ENCODE measurements around the gene RASSF7. TPM values are rescaled to one million over a fixed set of nuclear protein-coding genes. Genes with fewer than 3 reads are reported as not detected.

The RASSF7 gene
- total RNA-seq, 1 donor from 2014 or later = 179 TPM

- no peak for DNase-seq (ENCODE audit: low spot score)
Observed at GRCh38 chr11:551596-551995, 9.2 kb upstream of the RASSF7 start.

GRCh38 chr11:553083-553987 lies 7.4 kb upstream of the RASSF7 start:
- DNase-seq (ENCODE audit: low spot score) = no peak

- no peak for DNase-seq (ENCODE audit: low spot score)
Observed at GRCh38 chr11:553988-554340, 6.8 kb upstream of the RASSF7 start.

- peak; percentile 69 for DNase-seq (ENCODE audit: low spot score)
Observed at GRCh38 chr11:554428-555226, 6.1 kb upstream of the RASSF7 start.

GRCh38 chr11:555227-555779 lies 5.5 kb upstream of the RASSF7 start:
- no peak for DNase-seq (ENCODE audit: low spot score)

GRCh38 chr11:555780-556661 lies 4.7 kb upstream of the RASSF7 start:
- DNase-seq (ENCODE audit: low spot score) = no peak

- DNase-seq (ENCODE audit: low spot score) = no peak
Observed at GRCh38 chr11:556662-557256, 4.0 kb upstream of the RASSF7 start.

- no peak for DNase-seq (ENCODE audit: low spot score)
Observed at GRCh38 chr11:557328-558132, 3.2 kb upstream of the RASSF7 start.

GRCh38 chr11:558503-558902 lies 2.3 kb upstream of the RASSF7 start:
- DNase-seq (ENCODE audit: low spot score) = no peak

- no peak for DNase-seq (ENCODE audit: low spot score)
Observed at GRCh38 chr11:559020-559620, 1.6 kb upstream of the RASSF7 start.

- peak; percentile 78 for DNase-seq (ENCODE audit: low spot score)
Observed at GRCh38 chr11:559712-560304, 962 bp upstream of the RASSF7 start.

- peak; percentile 90 for DNase-seq (ENCODE audit: low spot score)
Observed at GRCh38 chr11:561148-562003, 606 bp downstream of the RASSF7 start.

- DNase-seq (ENCODE audit: low spot score) = no peak
Observed at GRCh38 chr11:562046-562645, 1.4 kb downstream of the RASSF7 start.

- no peak for DNase-seq (ENCODE audit: low spot score)
Observed at GRCh38 chr11:563066-563811, 2.5 kb downstream of the RASSF7 start.

GRCh38 chr11:563812-564578 lies 3.2 kb downstream of the RASSF7 start:
- no peak for DNase-seq (ENCODE audit: low spot score)

GRCh38 chr11:565921-566509 lies 5.2 kb downstream of the RASSF7 start:
- no peak for DNase-seq (ENCODE audit: low spot score)
